K562 (cell line): ENCODE measurements around the gene SPRYD3.

ENCODE experiments used
- CEBPB ChIP-seq: fragments of 450-650 bp; IDR thresholded peaks from 2 replicates; pipeline ENCODE4 v1.6.1; 2016; ENCODE audit warnings: missing genetic modification characterization, missing compliant biosample characterization
- PPARD ChIP-seq: fragments of 250-450 bp; sonication (Bioruptor Pico); IDR thresholded peaks from 2 replicates; pipeline ENCODE4 v1.8.0; 2022; ENCODE audit warnings: inconsistent platforms, mild to moderate bottlenecking, moderate library complexity
- ZKSCAN1 ChIP-seq: fragments of 150-350 bp; IDR thresholded peaks from 2 replicates; pipeline ENCODE4 v1.6.1; 2016; ENCODE audit warnings: low read depth, low read length
- ZNF23 ChIP-seq: fragments of 250-450 bp; sonication (Bioruptor Pico); IDR thresholded peaks from 2 replicates; pipeline ENCODE4 v1.4.0; 2020; ENCODE audit warnings: mild to moderate bottlenecking
- ZNF274 ChIP-seq: IDR thresholded peaks from 2 replicates; pipeline ENCODE4 v1.6.1; 2011; ENCODE audit warnings: low read depth, mild to moderate bottlenecking, low read length, moderate library complexity, borderline replicate concordance
- TF ChIP-seq, protein P1 (sequence below), 3 experiments: IDR thresholded peaks in 2 of 3; conservative IDR thresholded peaks in 1 of 3; 2 replicates each; pipeline ENCODE4 v1.5.1; 2011 to 2012; ENCODE audit warnings: low read length in 3 of 3, mild to moderate bottlenecking in 3 of 3, control low read depth in 2 of 3, improper control_type of control experiment in 1 of 3, inconsistent platforms in 1 of 3, low read depth in 1 of 3, mixed read lengths in 1 of 3, moderate library complexity in 1 of 3; ENCODE audit not compliant: insufficient read depth in 2 of 3
- TF ChIP-seq, protein P2 (sequence below): fragments of 450-650 bp; IDR thresholded peaks from 2 replicates; pipeline ENCODE4 v1.6.1; 2016; ENCODE audit warnings: antibody characterized with exemption
- TF ChIP-seq, protein P3 (sequence below), 3 experiments: fragments of 200-800 bp in 1 of 3; fragments of 250-450 bp in 1 of 3; fragments of 450-650 bp in 1 of 3; sonication (Bioruptor Pico) in 1 of 3; sonication (Bioruptor generic) in 1 of 3; formaldehyde crosslinking in 1 of 3; IDR thresholded peaks; 2 replicates each; pipeline versions ENCODE4 v1.6.1 to v1.8.0; 2016 to 2022; ENCODE audit warnings: mild to moderate bottlenecking in 2 of 3, missing genetic modification characterization in 2 of 3, missing compliant biosample characterization in 1 of 3, moderate library complexity in 1 of 3

DNA sequence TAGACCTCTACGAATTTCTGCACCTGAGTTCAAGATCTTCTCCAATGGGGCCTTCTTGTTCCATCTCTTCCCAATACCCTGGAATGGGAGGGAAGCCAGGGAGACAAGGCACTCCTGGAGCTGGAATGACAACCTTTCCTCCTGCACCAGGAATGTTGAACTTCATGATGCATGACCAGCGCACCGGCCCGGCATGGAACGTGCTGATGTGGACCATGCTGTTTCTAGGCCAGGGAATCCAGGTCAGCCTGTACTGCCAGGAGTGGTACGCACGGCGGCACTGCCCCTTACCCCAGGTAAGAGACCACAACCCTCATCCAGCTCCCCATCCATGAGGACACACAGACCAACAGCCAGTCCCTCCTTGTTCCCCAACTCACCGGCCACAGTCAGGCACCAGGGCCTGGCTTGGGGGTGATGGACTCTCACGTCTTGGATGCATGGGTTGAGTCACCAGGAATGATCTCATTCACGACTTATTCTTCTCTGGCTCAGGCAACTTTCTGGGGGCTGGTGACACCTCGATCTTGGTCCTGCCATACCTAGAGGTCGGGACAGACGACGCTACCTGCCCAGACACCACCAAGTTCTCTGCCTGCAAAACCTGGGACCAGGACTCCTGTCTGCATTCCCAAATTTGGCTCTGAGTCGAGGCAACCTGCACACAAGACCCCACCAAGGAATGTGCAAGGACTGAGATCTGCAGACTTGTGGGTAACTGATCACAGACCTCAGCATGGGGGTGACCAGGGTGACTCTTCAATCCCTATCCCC is 44.6 kb upstream of the SPRYD3 start:
- TF ChIP-seq ZNF274 (no peak), ZNF23 (CRISPR knock-in tag) (no peak), CEBPB (tag) (no peak), ZKSCAN1 (no peak), PPARD (CRISPR knock-in tag) (no peak)
- TF ChIP-seq, protein P1, sequence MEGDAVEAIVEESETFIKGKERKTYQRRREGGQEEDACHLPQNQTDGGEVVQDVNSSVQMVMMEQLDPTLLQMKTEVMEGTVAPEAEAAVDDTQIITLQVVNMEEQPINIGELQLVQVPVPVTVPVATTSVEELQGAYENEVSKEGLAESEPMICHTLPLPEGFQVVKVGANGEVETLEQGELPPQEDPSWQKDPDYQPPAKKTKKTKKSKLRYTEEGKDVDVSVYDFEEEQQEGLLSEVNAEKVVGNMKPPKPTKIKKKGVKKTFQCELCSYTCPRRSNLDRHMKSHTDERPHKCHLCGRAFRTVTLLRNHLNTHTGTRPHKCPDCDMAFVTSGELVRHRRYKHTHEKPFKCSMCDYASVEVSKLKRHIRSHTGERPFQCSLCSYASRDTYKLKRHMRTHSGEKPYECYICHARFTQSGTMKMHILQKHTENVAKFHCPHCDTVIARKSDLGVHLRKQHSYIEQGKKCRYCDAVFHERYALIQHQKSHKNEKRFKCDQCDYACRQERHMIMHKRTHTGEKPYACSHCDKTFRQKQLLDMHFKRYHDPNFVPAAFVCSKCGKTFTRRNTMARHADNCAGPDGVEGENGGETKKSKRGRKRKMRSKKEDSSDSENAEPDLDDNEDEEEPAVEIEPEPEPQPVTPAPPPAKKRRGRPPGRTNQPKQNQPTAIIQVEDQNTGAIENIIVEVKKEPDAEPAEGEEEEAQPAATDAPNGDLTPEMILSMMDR (IDR thresholded peaks at IDR 0.05 in 2 of 3, conservative IDR thresholded peaks at IDR 0.05 in 1 of 3; ENCODE audit: insufficient read depth in 2 of 3, low read depth in 1 of 3, low read length in 3 of 3) = no peak
- TF ChIP-seq, protein P2, sequence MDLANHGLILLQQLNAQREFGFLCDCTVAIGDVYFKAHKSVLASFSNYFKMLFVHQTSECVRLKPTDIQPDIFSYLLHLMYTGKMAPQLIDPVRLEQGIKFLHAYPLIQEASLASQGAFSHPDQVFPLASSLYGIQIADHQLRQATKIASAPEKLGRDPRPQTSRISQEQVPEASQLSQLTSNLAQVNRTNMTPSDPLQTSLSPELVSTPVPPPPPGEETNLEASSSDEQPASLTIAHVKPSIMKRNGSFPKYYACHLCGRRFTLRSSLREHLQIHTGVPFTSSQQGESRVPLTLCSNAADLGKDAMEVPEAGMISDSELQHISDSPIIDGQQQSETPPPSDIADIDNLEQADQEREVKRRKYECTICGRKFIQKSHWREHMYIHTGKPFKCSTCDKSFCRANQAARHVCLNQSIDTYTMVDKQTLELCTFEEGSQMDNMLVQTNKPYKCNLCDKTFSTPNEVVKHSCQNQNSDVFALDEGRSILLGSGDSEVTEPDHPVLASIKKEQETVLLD = no peak
- TF ChIP-seq, protein P3, sequence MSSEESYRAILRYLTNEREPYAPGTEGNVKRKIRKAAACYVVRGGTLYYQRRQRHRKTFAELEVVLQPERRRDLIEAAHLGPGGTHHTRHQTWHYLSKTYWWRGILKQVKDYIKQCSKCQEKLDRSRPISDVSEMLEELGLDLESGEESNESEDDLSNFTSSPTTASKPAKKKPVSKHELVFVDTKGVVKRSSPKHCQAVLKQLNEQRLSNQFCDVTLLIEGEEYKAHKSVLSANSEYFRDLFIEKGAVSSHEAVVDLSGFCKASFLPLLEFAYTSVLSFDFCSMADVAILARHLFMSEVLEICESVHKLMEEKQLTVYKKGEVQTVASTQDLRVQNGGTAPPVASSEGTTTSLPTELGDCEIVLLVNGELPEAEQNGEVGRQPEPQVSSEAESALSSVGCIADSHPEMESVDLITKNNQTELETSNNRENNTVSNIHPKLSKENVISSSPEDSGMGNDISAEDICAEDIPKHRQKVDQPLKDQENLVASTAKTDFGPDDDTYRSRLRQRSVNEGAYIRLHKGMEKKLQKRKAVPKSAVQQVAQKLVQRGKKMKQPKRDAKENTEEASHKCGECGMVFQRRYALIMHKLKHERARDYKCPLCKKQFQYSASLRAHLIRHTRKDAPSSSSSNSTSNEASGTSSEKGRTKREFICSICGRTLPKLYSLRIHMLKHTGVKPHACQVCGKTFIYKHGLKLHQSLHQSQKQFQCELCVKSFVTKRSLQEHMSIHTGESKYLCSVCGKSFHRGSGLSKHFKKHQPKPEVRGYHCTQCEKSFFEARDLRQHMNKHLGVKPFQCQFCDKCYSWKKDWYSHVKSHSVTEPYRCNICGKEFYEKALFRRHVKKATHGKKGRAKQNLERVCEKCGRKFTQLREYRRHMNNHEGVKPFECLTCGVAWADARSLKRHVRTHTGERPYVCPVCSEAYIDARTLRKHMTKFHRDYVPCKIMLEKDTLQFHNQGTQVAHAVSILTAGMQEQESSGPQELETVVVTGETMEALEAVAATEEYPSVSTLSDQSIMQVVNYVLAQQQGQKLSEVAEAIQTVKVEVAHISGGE (CRISPR knock-in tag; IDR thresholded peaks at IDR 0.05) = no peak
